Femur (tissue), 1 donor: ENCODE results near the gene LPO.

Experiments
- DNase-seq: peaks from one replicate; pipeline ENCODE4 v3.0.0-alpha.2; 2017

The LPO gene

GRCh38 chr17:58229881-58230280, 8.5 kb upstream of the LPO start:
- no peak for DNase-seq

- DNase-seq = no peak
These were observed 6.7 kb upstream of the LPO start for GRCh38 chr17:58231641-58232040.

GRCh38 chr17:58232707-58233156, 5.7 kb upstream of the LPO start:
- DNase-seq = no peak

GRCh38 chr17:58233543-58233942, 4.8 kb upstream of the LPO start:
- DNase-seq = no peak

GRCh38 chr17:58234512-58234911, 3.9 kb upstream of the LPO start:
- no peak for DNase-seq

- no peak for DNase-seq
These were observed 2.6 kb upstream of the LPO start for GRCh38 chr17:58235821-58236220.

- no peak for DNase-seq
These were observed 2.0 kb upstream of the LPO start for GRCh38 chr17:58236394-58236793.

GRCh38 chr17:58239987-58240386, 1.6 kb downstream of the LPO start:
- no peak for DNase-seq

GRCh38 chr17:58242171-58242784, 3.9 kb downstream of the LPO start:
- DNase-seq = no peak

- DNase-seq = no peak
These were observed 6.6 kb downstream of the LPO start for GRCh38 chr17:58244963-58245362.

GRCh38 chr17:58245428-58246103, 7.2 kb downstream of the LPO start:
- no peak for DNase-seq

- DNase-seq = no peak
These were observed 7.8 kb downstream of the LPO start for GRCh38 chr17:58246104-58246740.

GRCh38 chr17:58246781-58247180, 8.4 kb downstream of the LPO start:
- DNase-seq = no peak

- no peak for DNase-seq
These were observed 9.4 kb downstream of the LPO start for GRCh38 chr17:58247511-58248363.

GRCh38 chr17:58248955-58249269, 10.5 kb downstream of the LPO start:
- no peak for DNase-seq

GRCh38 chr17:58249270-58250133, 11.1 kb downstream of the LPO start:
- peak; percentile 81 for DNase-seq

GRCh38 chr17:58250344-58251011, 12.1 kb downstream of the LPO start:
- DNase-seq = no peak

- no peak for DNase-seq
These were observed 13.8 kb downstream of the LPO start for GRCh38 chr17:58252141-58252540.

GRCh38 chr17:58253082-58253481, 14.7 kb downstream of the LPO start:
- no peak for DNase-seq

GRCh38 chr17:58254803-58255202, 16.4 kb downstream of the LPO start:
- no peak for DNase-seq

GRCh38 chr17:58262149-58262548, 23.8 kb downstream of the LPO start:
- DNase-seq = no peak

- no peak for DNase-seq
These were observed 25.4 kb downstream of the LPO start for GRCh38 chr17:58263773-58264172.
